Vagina (tissue), 2 donors: ENCODE data around the gene TM6SF1.

ENCODE experiments used
- POLR2A ChIP-seq, 2 donors: fragments of 450-650 bp; IDR thresholded peaks; one replicate each; pipeline ENCODE4 v1.6.1; 2017; ENCODE audit warnings: antibody characterized with exemption in 2 of 2, mild to moderate bottlenecking in 2 of 2, moderate library complexity in 2 of 2
- POLR2AphosphoS5 ChIP-seq, 2 donors: sonication (generic); formaldehyde crosslinking; IDR thresholded peaks; one replicate each; pipeline ENCODE4 v1.9.0; 2017; ENCODE audit warnings: antibody characterized with exemption in 2 of 2, mild to moderate bottlenecking in 2 of 2, low read depth in 1 of 2; ENCODE audit not compliant: insufficient read depth in 1 of 2
- TF ChIP-seq, protein P1 (sequence below), 3 experiments: fragments of 450-650 bp in 2 of 3; fragments of 200-600 bp in 1 of 3; sonication (generic) in 1 of 3; IDR thresholded peaks; one replicate each; pipeline ENCODE4 v1.5.1; 2017 to 2019; ENCODE audit warnings: antibody characterized with exemption in 3 of 3, mild to moderate bottlenecking in 2 of 3, moderate library complexity in 2 of 3

DNA sequence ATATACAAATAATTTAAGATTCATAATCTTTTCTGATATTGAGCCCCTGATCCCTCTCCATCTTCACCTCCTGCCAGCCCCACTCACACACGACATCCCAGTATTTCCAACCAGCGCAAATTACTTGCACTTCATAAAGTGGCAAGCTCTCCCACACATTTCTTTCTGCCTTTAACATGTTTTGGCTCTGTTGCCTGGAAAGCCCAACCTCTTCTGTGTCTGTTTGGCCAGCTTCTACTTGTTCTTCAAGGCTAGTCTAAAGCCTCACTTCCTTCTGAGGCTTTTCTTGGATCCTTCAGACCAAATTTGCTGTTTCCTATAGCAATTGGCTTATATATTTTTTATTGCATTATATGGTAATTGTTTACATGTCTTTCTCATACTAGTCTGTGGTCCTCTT, 5.1 kb upstream of the TM6SF1 start:
- TF ChIP-seq, protein P1, sequence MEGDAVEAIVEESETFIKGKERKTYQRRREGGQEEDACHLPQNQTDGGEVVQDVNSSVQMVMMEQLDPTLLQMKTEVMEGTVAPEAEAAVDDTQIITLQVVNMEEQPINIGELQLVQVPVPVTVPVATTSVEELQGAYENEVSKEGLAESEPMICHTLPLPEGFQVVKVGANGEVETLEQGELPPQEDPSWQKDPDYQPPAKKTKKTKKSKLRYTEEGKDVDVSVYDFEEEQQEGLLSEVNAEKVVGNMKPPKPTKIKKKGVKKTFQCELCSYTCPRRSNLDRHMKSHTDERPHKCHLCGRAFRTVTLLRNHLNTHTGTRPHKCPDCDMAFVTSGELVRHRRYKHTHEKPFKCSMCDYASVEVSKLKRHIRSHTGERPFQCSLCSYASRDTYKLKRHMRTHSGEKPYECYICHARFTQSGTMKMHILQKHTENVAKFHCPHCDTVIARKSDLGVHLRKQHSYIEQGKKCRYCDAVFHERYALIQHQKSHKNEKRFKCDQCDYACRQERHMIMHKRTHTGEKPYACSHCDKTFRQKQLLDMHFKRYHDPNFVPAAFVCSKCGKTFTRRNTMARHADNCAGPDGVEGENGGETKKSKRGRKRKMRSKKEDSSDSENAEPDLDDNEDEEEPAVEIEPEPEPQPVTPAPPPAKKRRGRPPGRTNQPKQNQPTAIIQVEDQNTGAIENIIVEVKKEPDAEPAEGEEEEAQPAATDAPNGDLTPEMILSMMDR (IDR thresholded peaks at IDR 0.05), result no peak
- no peak for TF ChIP-seq POLR2A (IDR thresholded peaks at IDR 0.05)
- TF ChIP-seq POLR2AphosphoS5 (IDR thresholded peaks at IDR 0.05; ENCODE audit: insufficient read depth in 1 of 2, low read depth in 1 of 2), result no peak
